ENCODE measurements around the gene CYP39A1. TPM values are rescaled to one million over a fixed set of nuclear protein-coding genes. Genes with fewer than 3 reads are reported as not detected.
A peak's percentile ranks its signal among the peaks of the same experiment; 100 is the strongest.

The CYP39A1 gene
- total and polyA plus RNA-seq, 2 of the 13 experiments (the other 11 are each of a cell fraction or from before 2014, with no cell fraction given): 0.13 TPM; not detected in 1

- TF ChIP-seq LRRFIP1 (CRISPR knock-in tag; conservative IDR thresholded peaks at IDR 0.05) (no peak), ZNF589 (CRISPR knock-in tag; conservative IDR thresholded peaks at IDR 0.05) (no peak), SALL1 (CRISPR knock-in tag; IDR thresholded peaks at IDR 0.05) (no peak), FOXA1 (IDR thresholded peaks at IDR 0.05) (no peak), FOXA1 (CRISPR knock-in tag; IDR thresholded peaks at IDR 0.05) (0 out of 2 replicates have a peak, but pooled peaks have one; percentile 34), ZBTB1 (CRISPR knock-in tag; IDR thresholded peaks at IDR 0.05; ENCODE audit: borderline replicate concordance) (no peak), JUNB (CRISPR knock-in tag; IDR thresholded peaks at IDR 0.05; ENCODE audit: borderline replicate concordance) (peak; percentile 64; the same call in 1 of the 2 replicates), KDM5A (IDR thresholded peaks at IDR 0.05; ENCODE audit: borderline replicate concordance, low read length) (no peak), ZEB1 (IDR thresholded peaks at IDR 0.05; ENCODE audit: insufficient replicate concordance, low read depth) (no peak), NCOR1 (IDR thresholded peaks at IDR 0.05; ENCODE audit: borderline replicate concordance, low read length) (no peak), GABPA (IDR thresholded peaks at IDR 0.05; ENCODE audit: low read depth, low read length) (no peak), GABPA (CRISPR knock-in tag; IDR thresholded peaks at IDR 0.05; ENCODE audit: low read depth) (no peak), ZNF333 (CRISPR knock-in tag; IDR thresholded peaks at IDR 0.05; ENCODE audit: borderline replicate concordance) (no peak), THAP9 (CRISPR knock-in tag; IDR thresholded peaks at IDR 0.05; ENCODE audit: borderline replicate concordance) (no peak), ZNF737 (CRISPR knock-in tag; IDR thresholded peaks at IDR 0.05; ENCODE audit: borderline replicate concordance) (no peak), MEF2D (CRISPR knock-in tag; IDR thresholded peaks at IDR 0.05) (no peak), ZNF530 (CRISPR knock-in tag; IDR thresholded peaks at IDR 0.05; ENCODE audit: low read depth) (no peak), MNT (IDR thresholded peaks at IDR 0.05) (no peak), BRD4 (CRISPR knock-in tag; IDR thresholded peaks at IDR 0.05) (no peak), CEBPB (IDR thresholded peaks at IDR 0.05; ENCODE audit: borderline replicate concordance, low read depth, low read length) (peak; percentile 31; the same call in 1 of the 2 replicates), CEBPG (CRISPR knock-in tag; IDR thresholded peaks at IDR 0.05) (0 out of 2 replicates have a peak, but pooled peaks have one; percentile 8), CCAR2 (optimal IDR thresholded peaks at IDR 0.05; ENCODE audit: low read depth, low read length) (no peak), ZNF362 (CRISPR knock-in tag; IDR thresholded peaks at IDR 0.05; ENCODE audit: borderline replicate concordance) (no peak), TCF7 (IDR thresholded peaks at IDR 0.05; ENCODE audit: low read depth) (peak; percentile 77)
Measured at GRCh38 chr6:46648869-46649492, 3.6 kb downstream of the CYP39A1 start (continued).

All from HepG2 (cell line).